SK-N-SH (cell line): ENCODE measurements around the gene GANAB. TPM values are rescaled to one million over a fixed set of nuclear protein-coding genes. Genes with fewer than 3 reads are reported as not detected.

Experiments
- CTCF ChIA-PET: fragments of 300-600, 350-600 bp; formaldehyde crosslinking; extraction: SDS; loops from one replicate; lab custom pipeline; 2021; lab: Yijun Ruan, JAX
- POLR2A ChIA-PET: fragments of 350-600 bp; sonication (Branson Sonifier 250); formaldehyde crosslinking; extraction: SDS; loops from one replicate; lab custom pipeline; 2020; ENCODE audit warnings: antibody characterized with exemption, inconsistent platforms; lab: Yijun Ruan, JAX
- DNase-seq: peaks from one replicate; pipeline ENCODE4 v3.0.0; 2012
- H2AFZ ChIP-seq: fragments of 200-600 bp; sonication (generic); 2 replicates; pipeline ENCODE4 v1.8.1; 2016; ENCODE audit warnings: antibody characterized with exemption, mild to moderate bottlenecking, low read depth
- H3F3A ChIP-seq: fragments of 200-600 bp; sonication (generic); replicated peaks from 2 replicates; pipeline ENCODE3; 2016; ENCODE audit warnings: antibody characterized with exemption, mild to moderate bottlenecking; ENCODE audit not compliant: insufficient read depth
- H3K27ac ChIP-seq, 2 experiments: fragments of 200-500 bp in 1 of 2; fragments of 200-600 bp in 1 of 2; sonication (Bioruptor generic) in 1 of 2; sonication (generic), shearing (Covaris generic) in 1 of 2; 2 replicates each; pipeline versions ENCODE4 v1.5.1 to v1.6.1; 2014 to 2016; ENCODE audit warnings: low read depth in 2 of 2, inconsistent platforms in 1 of 2, low read length in 1 of 2, mild to moderate bottlenecking in 1 of 2, mixed read lengths in 1 of 2
- H3K27me3 ChIP-seq: fragments of 200-600 bp; sonication (generic), shearing (Covaris generic); 2 replicates; pipeline ENCODE4 v1.6.1; 2016; ENCODE audit warnings: mixed run types; ENCODE audit not compliant: insufficient read depth
- H3K36me3 ChIP-seq, 2 experiments: fragments of 200-500 bp in 1 of 2; fragments of 200-600 bp in 1 of 2; sonication (Bioruptor generic) in 1 of 2; sonication (generic) in 1 of 2; replicated peaks in 1 of 2; 2 replicates each; pipeline versions ENCODE3 to v1.5.1; 2014 to 2016; ENCODE audit warnings: low read length in 1 of 2, mild to moderate bottlenecking in 1 of 2; ENCODE audit not compliant: insufficient read depth in 2 of 2, control insufficient read depth in 1 of 2
- H3K4me1 ChIP-seq, 2 experiments: fragments of 200-500 bp in 1 of 2; fragments of 200-600 bp in 1 of 2; sonication (Bioruptor generic) in 1 of 2; sonication (generic), shearing (Covaris generic) in 1 of 2; 2 replicates each; pipeline versions ENCODE4 v1.5.1 to v1.6.1; 2014 to 2016; ENCODE audit warnings: low read depth in 1 of 2, low read length in 1 of 2, mixed run types in 1 of 2; ENCODE audit not compliant: insufficient read depth in 2 of 2, control insufficient read depth in 1 of 2
- H3K4me2 ChIP-seq: fragments of 200-600 bp; sonication (generic), shearing (Covaris generic); 2 replicates; pipeline ENCODE4 v1.6.1; 2017; ENCODE audit warnings: mixed run types
- H3K4me3 ChIP-seq, 2 experiments: fragments of 200-500 bp in 1 of 2; fragments of 200-600 bp in 1 of 2; sonication (Bioruptor generic) in 1 of 2; sonication (generic), shearing (Covaris generic) in 1 of 2; 2 replicates each; pipeline versions ENCODE4 v1.5.1 to v1.8.1; 2014 to 2016; ENCODE audit warnings: low read depth in 2 of 2, inconsistent platforms in 1 of 2, low read length in 1 of 2, mild to moderate bottlenecking in 1 of 2, mixed read lengths in 1 of 2, moderate library complexity in 1 of 2
- H3K79me2 ChIP-seq: fragments of 200-600 bp; sonication (generic); 2 replicates; pipeline ENCODE4 v1.8.1; 2017; ENCODE audit warnings: mild to moderate bottlenecking; ENCODE audit not compliant: insufficient read depth
- H3K9ac ChIP-seq: fragments of 200-600 bp; sonication (generic); 2 replicates; pipeline ENCODE4 v1.6.1; 2017; ENCODE audit warnings: mixed run types
- H3K9me2 ChIP-seq: fragments of 200-600 bp; sonication (generic); 2 replicates; pipeline ENCODE4 v1.6.1; 2017; ENCODE audit warnings: mixed run types
- H3K9me3 ChIP-seq: fragments of 200-600 bp; sonication (generic); 2 replicates; pipeline ENCODE4 v1.6.1; 2017; ENCODE audit warnings: mixed run types, mild to moderate bottlenecking, moderate library complexity
- H4K20me1 ChIP-seq: fragments of 200-600 bp; sonication (generic); 2 replicates; pipeline ENCODE4 v1.6.1; 2017; ENCODE audit warnings: mild to moderate bottlenecking, mixed run types; ENCODE audit not compliant: insufficient read depth
- CHD2 ChIP-seq: fragments of 150-350 bp; IDR thresholded peaks from 2 replicates; pipeline ENCODE4 v1.6.1; 2018; ENCODE audit warnings: low read length; ENCODE audit not compliant: partially characterized antibody
- EP300 ChIP-seq, 2 experiments: IDR thresholded peaks; 2 replicates each; pipeline versions ENCODE4 v1.4.0 to v1.6.1; 2012; ENCODE audit warnings: borderline replicate concordance in 1 of 2, low read depth in 1 of 2, low read length in 1 of 2
- FOXJ3 ChIP-seq: sonication (generic); formaldehyde crosslinking; IDR thresholded peaks from 2 replicates; pipeline ENCODE4 v1.5.1; 2020; ENCODE audit warnings: mild to moderate bottlenecking, missing genetic modification reagents
- FOXM1 ChIP-seq: IDR thresholded peaks from 2 replicates; pipeline ENCODE4 v1.4.0; 2012; ENCODE audit warnings: low read depth, mild to moderate bottlenecking
- GABPA ChIP-seq: IDR thresholded peaks from 2 replicates; pipeline ENCODE4 v1.4.0; 2012; ENCODE audit warnings: low read depth, mild to moderate bottlenecking
- JUND ChIP-seq: IDR thresholded peaks from 2 replicates; pipeline ENCODE4 v1.4.0; 2012
- MAX ChIP-seq: IDR thresholded peaks from 2 replicates; pipeline ENCODE4 v1.4.0; 2012; ENCODE audit warnings: low read depth
- MEF2A ChIP-seq: IDR thresholded peaks from 2 replicates; pipeline ENCODE4 v1.4.0; 2012; ENCODE audit warnings: low read depth, borderline replicate concordance
- MXI1 ChIP-seq: IDR thresholded peaks from 2 replicates; pipeline ENCODE4 v1.6.1; 2012; ENCODE audit warnings: mild to moderate bottlenecking, low read depth, low read length, improper control_type of control experiment
- NFIC ChIP-seq: IDR thresholded peaks from 2 replicates; pipeline ENCODE4 v1.4.0; 2012; ENCODE audit warnings: borderline replicate concordance
- PBX3 ChIP-seq: IDR thresholded peaks from 2 replicates; pipeline ENCODE4; 2012
- RAD21 ChIP-seq: IDR thresholded peaks from 2 replicates; pipeline ENCODE4 v1.6.1; 2012; ENCODE audit warnings: mild to moderate bottlenecking, low read length
- RCOR1 ChIP-seq: fragments of 150-350 bp; IDR thresholded peaks from 2 replicates; pipeline ENCODE4 v1.6.1; 2017; ENCODE audit warnings: antibody characterized with exemption, low read length
- REST ChIP-seq: IDR thresholded peaks from 2 replicates; pipeline ENCODE4 v1.6.1; 2012; ENCODE audit warnings: mild to moderate bottlenecking, low read depth, low read length, moderate library complexity
- SIN3A ChIP-seq: IDR thresholded peaks from 2 replicates; pipeline ENCODE4 v1.6.1; 2012; ENCODE audit warnings: low read depth, mild to moderate bottlenecking, low read length, moderate library complexity, borderline replicate concordance
- SMC3 ChIP-seq: IDR thresholded peaks from 2 replicates; pipeline ENCODE4 v1.6.1; 2012; ENCODE audit warnings: low read depth, low read length, improper control_type of control experiment
- TCF12 ChIP-seq: IDR thresholded peaks from 2 replicates; pipeline ENCODE4 v1.4.0; 2012
- TEAD4 ChIP-seq: IDR thresholded peaks from 2 replicates; pipeline ENCODE4 v1.4.0; 2012; ENCODE audit warnings: mild to moderate bottlenecking, borderline replicate concordance; ENCODE audit not compliant: insufficient read depth
- USF2 ChIP-seq: fragments of 150-350 bp; IDR thresholded peaks from 2 replicates; pipeline ENCODE4 v1.6.1; 2017; ENCODE audit warnings: antibody characterized with exemption, low read length, low read depth, borderline replicate concordance
- YY1 ChIP-seq: IDR thresholded peaks from 2 replicates; pipeline ENCODE4 v1.4.0; 2012; ENCODE audit warnings: low read depth, mild to moderate bottlenecking
- ZBTB33 ChIP-seq: IDR thresholded peaks from 2 replicates; pipeline ENCODE4 v1.4.0; 2012; ENCODE audit warnings: low read depth, borderline replicate concordance
- WGBS: methylation state at CpG from one replicate; pipeline ENCODE4 v1.1.6; 2017; ENCODE audit warnings: low lambda C conversion rate; 5-methylcytosine and 5-hydroxymethylcytosine counted together
- polyA plus RNA-seq, 3 experiments: library from polyadenylated mRNA; depleted of rRNA; stranded (reverse); fragments of >200 nt; gene quantifications; 2 replicates each; pipeline ENCODE4 v1.2.3, GENCODE V29; 2012

The GANAB gene
- polyA plus RNA-seq, 1 of the 3 experiments (the other 2 are of a cell fraction) = 275 TPM

DNA sequence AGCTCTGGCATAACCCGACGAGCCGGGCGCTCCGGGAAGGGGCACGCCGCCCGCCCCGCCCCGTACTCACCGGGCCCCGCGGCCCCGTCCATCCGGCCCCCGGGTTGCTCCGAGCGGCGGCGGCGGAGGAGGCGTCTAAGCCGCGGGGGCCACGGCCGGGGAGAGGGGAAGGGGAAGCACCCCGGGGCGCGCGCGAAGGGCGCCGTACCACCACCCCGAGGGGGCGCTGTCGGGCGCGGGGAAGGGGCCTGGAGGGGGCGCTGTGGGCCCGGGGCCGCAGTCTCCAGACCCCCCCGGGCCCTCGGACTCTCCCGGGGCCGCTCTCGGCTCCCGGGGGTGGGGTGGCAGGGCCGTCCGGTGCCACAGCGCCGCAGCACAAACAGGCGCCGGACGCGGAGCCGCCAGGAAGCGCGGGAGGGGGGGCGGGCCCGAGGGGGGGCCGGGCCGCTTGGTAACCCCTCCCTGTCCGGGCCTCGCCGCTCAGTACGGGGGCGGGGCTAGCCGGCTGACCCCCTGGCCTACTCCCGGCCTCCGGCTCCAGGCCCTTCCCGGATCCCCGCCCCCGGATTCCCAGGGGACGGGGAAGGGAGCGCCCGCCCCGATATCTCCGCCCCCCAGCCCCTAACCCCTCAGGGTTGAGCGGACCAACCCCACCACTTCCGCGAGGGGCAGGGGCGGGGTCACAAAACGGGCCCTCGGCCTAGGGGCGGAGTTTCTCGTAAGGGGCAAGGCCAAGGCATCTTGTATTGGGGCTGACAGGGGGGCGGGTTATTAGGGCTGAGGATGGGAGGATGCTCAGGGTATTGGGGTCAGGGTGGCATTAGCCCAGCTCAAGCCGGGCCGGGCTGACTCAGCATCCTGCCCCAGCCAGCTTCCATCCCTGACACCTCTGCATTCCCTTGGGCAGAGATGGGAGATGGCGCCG lies 33.8 kb downstream of the GANAB start, which contains the start of the genes EML3 and ROM1 (continued):
- TF ChIP-seq JUND (no peak), USF2 (no peak), EP300 (IDR thresholded peaks at IDR 0.05; ENCODE audit: borderline replicate concordance in 1 of 2, low read depth in 1 of 2, low read length in 1 of 2) (no peak), FOXM1 (no peak), MEF2A (no peak), SIN3A (no peak; the same call in 1 of the 2 replicates), ZBTB33 (no peak), TCF12 (no peak), RCOR1 (no peak), FOXJ3 (no peak), GABPA (peak; percentile 30; the same call in 1 of the 2 replicates)

GRCh38 chr11:62611705-62612365 lies 34.6 kb downstream of the GANAB start:
- POLR2A ChIA-PET = interaction anchor here (1.0 to 2.7 kb wide), 6 partner anchors 8 to 53 kb away, joined by 3 to 18 read pairs (median 10); partner anchors contain the start of genes B3GAT3, C11orf98, CSKMT and EEF1G
- TF ChIP-seq SMC3 = no peak
- no peak for TF ChIP-seq EP300 (IDR thresholded peaks at IDR 0.05; ENCODE audit: borderline replicate concordance in 1 of 2, low read depth in 1 of 2, low read length in 1 of 2)
- no peak for TF ChIP-seq TEAD4
- TF ChIP-seq MXI1 = no peak
- TF ChIP-seq CHD2 = peak; percentile 65
- no peak for TF ChIP-seq JUND
- TF ChIP-seq FOXM1 = no peak
- TF ChIP-seq NFIC = no peak
- TF ChIP-seq REST = no peak
- no peak for TF ChIP-seq RAD21
- TF ChIP-seq MAX = peak; percentile 32; the same call in 1 of the 2 replicates
- TF ChIP-seq PBX3 = no peak
- TF ChIP-seq YY1 = no peak

More at GRCh38 chr11:62611705-62612365, 34.6 kb downstream of the GANAB start:
- peaks cover 4 to 24% of the 10 kb centered on the region in 2 experiments; a peak in 2 of 4 replicates for H3K4me1 ChIP-seq
- CTCF ChIA-PET = interaction anchor here (0.7 to 6.9 kb wide), 19 partner anchors 8 to 842 kb away, joined by 3 to 69 read pairs (median 5); partner anchors contain the start of genes B3GAT3, C11orf98, CSKMT and LBHD1
- H3F3A ChIP-seq = peaks cover 27% of the 10 kb centered on the region
- peak overlapping the region; percentile 71 to 81 for H3K4me3 ChIP-seq
- no peaks in the 10 kb centered on the region for H3K9me2 ChIP-seq
- H3K36me3 ChIP-seq = peaks cover 11 to 23% of the 10 kb centered on the region in 2 experiments
- peak overlapping the region; percentile 70 for H3K9ac ChIP-seq
- peak overlapping the region; percentile 82 for H3K4me2 ChIP-seq
- peaks cover 17% of the 10 kb centered on the region; the same call in 1 of the 2 replicates for H3K79me2 ChIP-seq
- 1% methylated on average over 22 of the region's 34 CpGs for WGBS
- DNase-seq = peak; percentile 67
- H3K9me3 ChIP-seq = no peaks in the 10 kb centered on the region
- peak overlapping the region; percentile 76 for H2AFZ ChIP-seq
- no peaks in the 10 kb centered on the region for H3K27me3 ChIP-seq
- no peaks in the 10 kb centered on the region for H4K20me1 ChIP-seq
- H3K27ac ChIP-seq = peak overlapping the region; percentile 70 to 92
